ENCODE measurements around the gene DSTN. TPM values are rescaled to one million over a fixed set of nuclear protein-coding genes. Genes with fewer than 3 reads are reported as not detected.

Gene DSTN
- polyA plus RNA-seq, 1 experiment = 295 TPM

DNA sequence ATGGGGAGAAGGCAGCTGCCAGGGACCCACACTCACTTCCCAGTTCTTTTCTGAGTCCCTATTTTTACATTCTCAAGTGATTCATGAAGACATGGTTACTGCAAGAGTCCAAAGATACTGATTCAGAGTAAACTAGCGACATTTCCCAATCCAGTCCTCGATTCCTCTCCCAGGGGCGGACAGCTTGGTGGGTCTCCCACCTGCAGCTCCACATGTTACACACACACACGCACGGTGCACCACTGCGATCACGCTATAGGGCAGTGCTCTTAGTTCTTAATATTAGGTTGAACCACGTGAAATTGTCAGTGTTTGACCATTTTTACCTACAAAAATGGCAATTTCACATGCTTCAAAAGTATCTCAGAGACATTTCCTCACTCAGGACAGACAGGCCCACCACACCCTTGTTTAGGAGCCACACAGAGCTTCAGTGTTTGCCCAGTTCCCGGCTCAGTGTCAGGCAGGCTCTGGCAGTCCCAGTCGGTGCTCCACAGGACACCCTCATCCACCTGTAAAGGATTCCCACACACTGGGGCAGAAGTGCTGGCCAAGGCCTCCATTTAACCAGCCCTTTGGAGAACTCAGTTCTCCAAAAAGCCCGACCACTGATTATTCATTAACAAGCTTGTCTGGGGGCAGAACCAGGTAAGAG is 60.4 kb downstream of the DSTN start:
- ChIA-PET CTCF (interaction anchor here (0.9 to 3.2 kb wide), 5 partner anchors 8 to 268 kb away, joined by 3 to 12 read pairs (median 3); no protein-coding TSS in a partner anchor), POLR2A (no interaction called here)
- Histone ChIP-seq H3K27me3 (ENCODE audit: control insufficient read depth, insufficient read depth, low read length) (no peaks in the 10 kb centered on the region), H3K36me3 (ENCODE audit: control insufficient read depth, insufficient read depth, low read length) (peaks cover 85% of the 10 kb centered on the region), H3K4me3 (ENCODE audit: low read depth, low read length) (no peak overlapping the region)
- TF ChIP-seq, protein P1, sequence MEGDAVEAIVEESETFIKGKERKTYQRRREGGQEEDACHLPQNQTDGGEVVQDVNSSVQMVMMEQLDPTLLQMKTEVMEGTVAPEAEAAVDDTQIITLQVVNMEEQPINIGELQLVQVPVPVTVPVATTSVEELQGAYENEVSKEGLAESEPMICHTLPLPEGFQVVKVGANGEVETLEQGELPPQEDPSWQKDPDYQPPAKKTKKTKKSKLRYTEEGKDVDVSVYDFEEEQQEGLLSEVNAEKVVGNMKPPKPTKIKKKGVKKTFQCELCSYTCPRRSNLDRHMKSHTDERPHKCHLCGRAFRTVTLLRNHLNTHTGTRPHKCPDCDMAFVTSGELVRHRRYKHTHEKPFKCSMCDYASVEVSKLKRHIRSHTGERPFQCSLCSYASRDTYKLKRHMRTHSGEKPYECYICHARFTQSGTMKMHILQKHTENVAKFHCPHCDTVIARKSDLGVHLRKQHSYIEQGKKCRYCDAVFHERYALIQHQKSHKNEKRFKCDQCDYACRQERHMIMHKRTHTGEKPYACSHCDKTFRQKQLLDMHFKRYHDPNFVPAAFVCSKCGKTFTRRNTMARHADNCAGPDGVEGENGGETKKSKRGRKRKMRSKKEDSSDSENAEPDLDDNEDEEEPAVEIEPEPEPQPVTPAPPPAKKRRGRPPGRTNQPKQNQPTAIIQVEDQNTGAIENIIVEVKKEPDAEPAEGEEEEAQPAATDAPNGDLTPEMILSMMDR (IDR thresholded peaks at IDR 0.05; ENCODE audit: insufficient read depth, low read depth, low read length) = no peak
- DNase-seq (ENCODE audit: low read depth) = no peak

- TF ChIP-seq, protein P1 (IDR thresholded peaks at IDR 0.05; ENCODE audit: insufficient read depth, low read depth, low read length) = no peak
- H3K4me3 ChIP-seq (ENCODE audit: low read depth, low read length) = no peak overlapping the region
- ChIA-PET CTCF (interaction anchor here (0.8 to 3.2 kb wide), 7 partner anchors 8 to 267 kb away, joined by 3 to 12 read pairs (median 3); no protein-coding TSS in a partner anchor), POLR2A (no interaction called here)
- H3K27me3 ChIP-seq (ENCODE audit: control insufficient read depth, insufficient read depth, low read length) = no peaks in the 10 kb centered on the region
- H3K36me3 ChIP-seq (ENCODE audit: control insufficient read depth, insufficient read depth, low read length) = peaks cover 86% of the 10 kb centered on the region
- DNase-seq (ENCODE audit: low read depth) = no peak
These were observed 60.9 kb downstream of the DSTN start for GRCh38 chr20:17630806-17631195.

GRCh38 chr20:17631576-17632319 is 61.9 kb downstream of the DSTN start:
- peaks cover 88% of the 10 kb centered on the region for H3K36me3 ChIP-seq (ENCODE audit: control insufficient read depth, insufficient read depth, low read length)
- H3K4me3 ChIP-seq (ENCODE audit: low read depth, low read length) = no peak overlapping the region
- CTCF ChIA-PET = interaction anchor here (0.8 to 3.2 kb wide), 3 partner anchors 9 to 266 kb away, joined by 3 to 12 read pairs (median 3); no protein-coding TSS in a partner anchor
- no peak for DNase-seq (ENCODE audit: low read depth)
- H3K27me3 ChIP-seq (ENCODE audit: control insufficient read depth, insufficient read depth, low read length) = no peaks in the 10 kb centered on the region
- TF ChIP-seq, protein P1 (IDR thresholded peaks at IDR 0.05; ENCODE audit: insufficient read depth, low read depth, low read length) = no peak
- POLR2A ChIA-PET = no interaction called here

DNA sequence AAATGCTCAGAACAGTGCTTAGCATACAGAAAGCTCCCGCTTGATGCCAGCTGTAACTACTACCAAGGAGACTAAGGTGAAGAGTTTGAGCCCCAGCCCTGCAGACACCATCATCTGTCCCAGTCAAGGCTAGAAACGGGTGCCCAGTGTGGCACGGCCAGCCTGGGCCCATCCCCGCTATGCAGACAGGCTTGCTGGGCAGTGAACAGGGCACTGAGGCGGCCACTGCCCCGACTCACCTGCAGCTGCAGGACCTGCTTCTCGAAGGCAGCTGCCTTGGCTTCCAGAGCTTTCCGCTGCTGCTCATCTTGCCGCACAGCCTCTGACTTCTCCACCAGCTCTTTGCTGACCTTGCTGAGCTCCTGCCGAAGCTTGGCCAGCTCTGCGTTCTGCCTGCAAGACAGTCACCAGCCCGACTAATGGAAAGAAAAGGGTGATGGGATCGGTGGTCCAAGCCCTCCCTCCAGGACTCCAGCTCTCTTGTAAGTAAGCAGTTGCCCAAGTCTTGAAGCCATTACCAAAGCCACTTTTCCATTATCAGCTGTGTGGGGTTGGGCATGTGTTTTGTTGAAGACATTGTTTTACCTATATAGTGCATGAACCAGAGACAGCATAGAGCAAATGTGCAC is 63.5 kb downstream of the DSTN start:
- H3K27me3 ChIP-seq (ENCODE audit: control insufficient read depth, insufficient read depth, low read length) = no peaks in the 10 kb centered on the region
- no peak overlapping the region for H3K4me3 ChIP-seq (ENCODE audit: low read depth, low read length)
- peaks cover 89% of the 10 kb centered on the region for H3K36me3 ChIP-seq (ENCODE audit: control insufficient read depth, insufficient read depth, low read length)
- TF ChIP-seq, protein P1 (IDR thresholded peaks at IDR 0.05; ENCODE audit: insufficient read depth, low read depth, low read length) = no peak
- no peak for DNase-seq (ENCODE audit: low read depth)
- ChIA-PET CTCF (interaction anchor here (1.3 to 3.2 kb wide), 3 partner anchors 11 to 128 kb away, joined by 3 to 12 read pairs (median 8); no protein-coding TSS in a partner anchor), POLR2A (no interaction called here)
